ENCODE results near the gene MEI1.

DNA sequence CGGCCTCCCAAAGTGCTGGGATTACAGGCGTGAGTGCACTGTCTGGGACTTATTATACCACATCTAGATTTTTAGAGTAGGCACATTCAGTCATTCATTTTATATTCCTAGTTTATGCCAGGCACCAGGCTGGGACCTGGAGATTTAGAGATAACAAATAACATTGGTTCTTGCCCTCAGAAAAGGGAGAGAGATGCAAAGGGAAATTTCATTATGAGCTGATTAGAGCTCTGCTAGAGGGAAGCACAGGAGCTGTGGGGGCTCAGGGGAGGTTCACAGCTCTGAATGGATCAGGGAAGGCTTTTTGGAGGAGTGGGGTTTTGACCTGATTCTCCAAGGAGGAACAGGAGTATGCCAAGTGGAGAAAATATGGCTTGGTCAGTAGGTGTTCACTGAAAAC, 32.3 kb downstream of the MEI1 start:
- TF ChIP-seq, protein P1, sequence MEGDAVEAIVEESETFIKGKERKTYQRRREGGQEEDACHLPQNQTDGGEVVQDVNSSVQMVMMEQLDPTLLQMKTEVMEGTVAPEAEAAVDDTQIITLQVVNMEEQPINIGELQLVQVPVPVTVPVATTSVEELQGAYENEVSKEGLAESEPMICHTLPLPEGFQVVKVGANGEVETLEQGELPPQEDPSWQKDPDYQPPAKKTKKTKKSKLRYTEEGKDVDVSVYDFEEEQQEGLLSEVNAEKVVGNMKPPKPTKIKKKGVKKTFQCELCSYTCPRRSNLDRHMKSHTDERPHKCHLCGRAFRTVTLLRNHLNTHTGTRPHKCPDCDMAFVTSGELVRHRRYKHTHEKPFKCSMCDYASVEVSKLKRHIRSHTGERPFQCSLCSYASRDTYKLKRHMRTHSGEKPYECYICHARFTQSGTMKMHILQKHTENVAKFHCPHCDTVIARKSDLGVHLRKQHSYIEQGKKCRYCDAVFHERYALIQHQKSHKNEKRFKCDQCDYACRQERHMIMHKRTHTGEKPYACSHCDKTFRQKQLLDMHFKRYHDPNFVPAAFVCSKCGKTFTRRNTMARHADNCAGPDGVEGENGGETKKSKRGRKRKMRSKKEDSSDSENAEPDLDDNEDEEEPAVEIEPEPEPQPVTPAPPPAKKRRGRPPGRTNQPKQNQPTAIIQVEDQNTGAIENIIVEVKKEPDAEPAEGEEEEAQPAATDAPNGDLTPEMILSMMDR (IDR thresholded peaks at IDR 0.05; ENCODE audit: low read depth, low read length), result no peak
- no peak for TF ChIP-seq EZH2phosphoT487 (IDR thresholded peaks at IDR 0.05; ENCODE audit: low read depth)

Measured in OCI-LY3 (cell line).